Aortic smooth muscle cell (primary cell): ENCODE measurements around the gene ASB13. TPM values are rescaled to one million over a fixed set of nuclear protein-coding genes. Genes with fewer than 3 reads are reported as not detected.

Experiments used
- total RNA-seq: library from RNA; depleted of rRNA; stranded (reverse); fragments of >200 nt; gene quantifications from 2 replicates; pipeline ENCODE4 v1.2.3, GENCODE V29; 2014

ASB13 gene
- 9.2 and 9.8 TPM in 2 replicates for total RNA-seq

GRCh38 chr10:5666008-5666840 is at the start of gene ASB13:
TSS of gene ASB13 (minus strand) at chr10:5666595. CDS start at chr10:5666551, 44 bp downstream.

GRCh38 chr10:5684318-5684970 is 18.0 kb upstream of the ASB13 start, which contains the start of gene TASOR2:
TSS of gene TASOR2 (plus strand) at chr10:5684838. CDS start at chr10:5720643, 35,805 bp downstream.

Other genes with a start within 250 kb of the ASB13 start
- not detected in 2 replicates for gene CALML5, start 167.0 kb downstream of the ASB13 start, total RNA-seq
- gene CALML3, start 141.6 kb downstream of the ASB13 start, total RNA-seq, result not detected in 2 replicates
- gene TASOR2, start 18.2 kb upstream of the ASB13 start, total RNA-seq, result 54.6 and 64.7 TPM in 2 replicates
- 465 and 503 TPM in 2 replicates for gene GDI2, start 146.8 kb upstream of the ASB13 start, total RNA-seq
- gene ANKRD16, start 223.3 kb upstream of the ASB13 start, total RNA-seq, result 6.8 and 9.1 TPM in 2 replicates
- 109 and 137 TPM in 2 replicates for gene FBH1, start 223.6 kb upstream of the ASB13 start, total RNA-seq